ENCODE data around the gene PRUNE2.

Gene PRUNE2

GRCh38 chr9:76646249-76646648 lies 259.7 kb downstream of the PRUNE2 start:
- TF ChIP-seq CTCF (conservative IDR thresholded peaks at IDR 0.05; ENCODE audit: low read depth, low read length): no peak
- no peak for DNase-seq (ENCODE audit: low read depth)
- no peak overlapping the region for H3K4me3 ChIP-seq (ENCODE audit: low read length)

GRCh38 chr9:76644647-76645250 lies 261.2 kb downstream of the PRUNE2 start:
- no peak for DNase-seq (ENCODE audit: low read depth)
- H3K4me3 ChIP-seq (ENCODE audit: low read length): no peak overlapping the region
- no peak for TF ChIP-seq CTCF (conservative IDR thresholded peaks at IDR 0.05; ENCODE audit: low read depth, low read length)

- no peak for TF ChIP-seq CTCF (conservative IDR thresholded peaks at IDR 0.05; ENCODE audit: low read depth, low read length)
- no peak for DNase-seq (ENCODE audit: low read depth)
- no peak overlapping the region for H3K4me3 ChIP-seq (ENCODE audit: low read length)
These were observed 261.7 kb downstream of the PRUNE2 start for GRCh38 chr9:76644171-76644570.

- no peak overlapping the region for H3K4me3 ChIP-seq (ENCODE audit: low read length)
- TF ChIP-seq CTCF (conservative IDR thresholded peaks at IDR 0.05; ENCODE audit: low read depth, low read length): no peak
- no peak for DNase-seq (ENCODE audit: low read depth)
These were observed 262.4 kb downstream of the PRUNE2 start for GRCh38 chr9:76643399-76644117.

- no peak for TF ChIP-seq CTCF (conservative IDR thresholded peaks at IDR 0.05; ENCODE audit: low read depth, low read length)
- no peak overlapping the region for H3K4me3 ChIP-seq (ENCODE audit: low read length)
- DNase-seq (ENCODE audit: low read depth): no peak
These were observed 263.2 kb downstream of the PRUNE2 start for GRCh38 chr9:76642701-76643209.

GRCh38 chr9:76642074-76642473 lies 263.8 kb downstream of the PRUNE2 start:
- DNase-seq (ENCODE audit: low read depth): no peak
- TF ChIP-seq CTCF (conservative IDR thresholded peaks at IDR 0.05; ENCODE audit: low read depth, low read length): no peak
- H3K4me3 ChIP-seq (ENCODE audit: low read length): no peak overlapping the region

- no peak for TF ChIP-seq CTCF (conservative IDR thresholded peaks at IDR 0.05; ENCODE audit: low read depth, low read length)
- no peak overlapping the region for H3K4me3 ChIP-seq (ENCODE audit: low read length)
- no peak for DNase-seq (ENCODE audit: low read depth)
These were observed 267.9 kb downstream of the PRUNE2 start for GRCh38 chr9:76638001-76638400.

All from retinal pigment epithelial cell (primary cell).